ENCODE data around the gene RIOK2. TPM values are rescaled to one million over a fixed set of nuclear protein-coding genes. Genes with fewer than 3 reads are reported as not detected.
"Not testable (repeated sequence)": the region's sequence is repeated elsewhere in the genome, so short reads cannot be mapped to it uniquely, and the experiment has no call there.

The RIOK2 gene
- polyA plus RNA-seq (ENCODE audit: insufficient read length in 12 of 12) = 10 to 100 TPM in 11 of 12 donors, not detected in 1; 15.8 to 44.9 (median 37.3) TPM
- long read RNA-seq, donor 1, partial matches to known transcripts = 5 of 14 reads
- long read RNA-seq, donor 1, other reads (novel, unspliced or antisense) = 0 of 14 reads
- long read RNA-seq, donor 2, transcript RIOK2-201 (10 exons, 3,922 nt) = major isoform, 13 of 17 reads
- long read RNA-seq, donor 2, partial matches to known transcripts = 0 of 17 reads
- long read RNA-seq, donor 2, other reads (novel, unspliced or antisense) = 0 of 17 reads
- long read RNA-seq, donor 3, partial matches to known transcripts = 0 of 7 reads
- long read RNA-seq, donor 3, other reads (novel, unspliced or antisense) = 0 of 7 reads
- long read RNA-seq, donor 4, partial matches to known transcripts = 0 of 3 reads
- long read RNA-seq, donor 4, other reads (novel, unspliced or antisense) = 0 of 3 reads
- long read RNA-seq, donor 5, transcript RIOK2-201 (10 exons, 3,922 nt) = major isoform, 11 of 28 reads
- long read RNA-seq, donor 5, partial matches to known transcripts = 12 of 28 reads
- long read RNA-seq, donor 5, other reads (novel, unspliced or antisense) = 0 of 28 reads
- long read RNA-seq, donor 6, partial matches to known transcripts = 0 of 3 reads
- long read RNA-seq, donor 6, other reads (novel, unspliced or antisense) = 0 of 3 reads
- long read RNA-seq, donor 7, partial matches to known transcripts = 0 of 8 reads
- long read RNA-seq, donor 7, other reads (novel, unspliced or antisense) = 0 of 8 reads
- long read RNA-seq, donor 8, transcript RIOK2-201 (10 exons, 3,922 nt) = major isoform, 11 of 31 reads
- long read RNA-seq, donor 8, partial matches to known transcripts = 16 of 31 reads
- long read RNA-seq, donor 8, other reads (novel, unspliced or antisense) = 0 of 31 reads
- long read RNA-seq, donor 9, partial matches to known transcripts = 0 of 9 reads
- long read RNA-seq, donor 9, other reads (novel, unspliced or antisense) = 0 of 9 reads
- long read RNA-seq, donor 10, transcript RIOK2-201 (10 exons, 3,922 nt) = major isoform, 7 of 10 reads
- long read RNA-seq, donor 10, partial matches to known transcripts = 0 of 10 reads
- long read RNA-seq, donor 10, other reads (novel, unspliced or antisense) = 0 of 10 reads
- long read RNA-seq, donor 11, transcript RIOK2-201 (10 exons, 3,922 nt) = major isoform, 7 of 9 reads
- long read RNA-seq, donor 11, partial matches to known transcripts = 0 of 9 reads
- long read RNA-seq, donor 11, other reads (novel, unspliced or antisense) = 0 of 9 reads

DNA sequence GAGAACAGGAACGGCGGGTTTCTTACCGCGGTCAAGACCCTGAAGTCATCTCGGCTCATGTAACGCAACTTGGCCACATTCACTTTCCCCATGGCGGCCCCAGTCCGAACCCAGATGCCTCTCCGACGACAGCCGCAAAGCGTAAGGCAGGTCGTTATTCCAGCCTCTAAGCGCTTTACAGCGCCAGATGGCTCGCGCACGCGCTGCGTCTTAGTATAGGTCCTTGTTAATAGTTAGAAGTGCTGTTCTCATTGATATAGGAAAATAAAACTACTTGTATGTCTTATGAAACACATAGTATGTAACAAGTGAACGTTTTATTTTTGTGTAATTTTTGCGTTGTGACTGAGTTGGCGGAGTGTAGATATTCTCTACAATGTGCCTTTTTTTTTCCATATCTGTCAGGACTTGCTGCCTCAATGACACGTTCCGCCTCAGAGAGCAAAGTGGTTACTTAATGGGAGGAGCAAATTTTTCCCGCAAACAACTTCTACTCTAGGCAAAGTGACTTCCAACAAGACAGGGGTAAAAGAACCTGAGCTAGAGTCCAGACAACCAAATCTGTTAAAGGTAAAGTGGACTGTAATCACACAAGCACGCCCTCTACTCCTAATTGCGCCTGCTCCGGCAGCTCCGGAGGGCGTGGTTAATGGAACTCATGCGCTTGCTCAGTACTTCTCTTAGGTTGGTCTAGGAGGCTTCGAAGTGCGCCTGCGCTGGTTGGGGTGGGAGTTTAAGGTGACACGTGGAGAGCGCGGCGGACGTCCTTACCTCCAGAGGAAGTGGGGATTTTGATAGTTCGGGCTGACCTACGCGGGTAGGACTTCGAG lies at the start of gene RIOK2:
TSS of gene RIOK2 (minus strand) at position 148 of the 830 bp plus-strand sequence. CDS start at position 92, 56 bp downstream.
- DNase-seq = peak; percentile 96

DNA sequence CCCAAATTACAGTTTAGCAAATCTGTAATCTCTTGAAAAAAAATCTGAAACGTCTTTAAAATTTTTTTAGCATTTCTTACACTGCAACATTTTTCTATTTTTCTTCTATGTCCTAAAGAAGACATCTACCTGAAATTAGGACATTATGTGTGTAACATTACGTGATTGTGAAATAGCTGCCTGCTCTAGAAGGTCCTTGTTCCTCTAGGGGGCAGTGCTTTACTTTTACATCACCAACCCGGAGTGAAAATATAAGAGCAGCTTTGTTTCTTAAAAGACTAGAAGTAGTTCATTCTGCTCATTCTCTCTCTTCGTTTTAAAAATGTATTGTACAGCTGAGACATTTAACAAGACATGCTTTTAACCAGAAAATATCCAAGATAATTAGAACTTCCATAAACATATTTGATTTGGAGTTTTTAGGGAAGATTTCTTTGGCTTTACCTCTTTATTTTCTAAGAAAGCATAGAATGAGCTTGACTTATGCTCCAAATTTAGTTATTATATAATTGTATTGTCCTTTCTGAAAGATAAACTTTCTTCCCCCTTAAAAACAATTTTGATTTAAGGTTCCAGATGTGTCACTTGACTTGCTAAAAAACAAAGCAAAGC lies 48.1 kb upstream of the RIOK2 start:
- peak; percentile 86 for DNase-seq

DNA sequence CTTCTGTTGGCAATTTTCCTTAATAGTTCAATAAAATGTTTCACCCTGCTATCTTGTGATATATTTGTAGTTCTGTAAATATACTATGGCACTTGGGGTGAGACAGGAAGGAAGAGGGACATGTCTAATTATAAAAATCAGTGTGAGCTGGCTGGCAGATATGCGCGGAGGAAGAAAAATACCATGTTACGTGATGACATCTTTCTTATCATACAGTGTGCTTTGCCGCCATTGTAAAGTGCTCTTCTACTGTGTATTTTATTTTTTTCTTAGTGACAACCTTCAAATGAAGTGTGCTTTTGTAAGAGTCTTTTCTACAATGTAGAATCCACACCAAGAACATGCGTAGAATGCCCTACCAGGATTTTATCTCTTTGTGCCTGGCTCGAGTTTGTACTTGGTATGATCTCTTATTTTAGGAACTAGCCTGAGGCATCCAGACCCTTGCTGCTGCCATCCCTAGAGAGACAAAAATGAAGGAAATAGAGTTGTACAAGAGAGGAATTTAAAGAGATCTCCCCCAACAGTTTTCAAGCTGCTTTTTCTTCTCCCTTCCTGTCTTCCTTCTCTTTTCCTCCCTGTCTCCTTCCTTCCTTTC lies 46.7 kb upstream of the RIOK2 start:
- no peak for DNase-seq

DNA sequence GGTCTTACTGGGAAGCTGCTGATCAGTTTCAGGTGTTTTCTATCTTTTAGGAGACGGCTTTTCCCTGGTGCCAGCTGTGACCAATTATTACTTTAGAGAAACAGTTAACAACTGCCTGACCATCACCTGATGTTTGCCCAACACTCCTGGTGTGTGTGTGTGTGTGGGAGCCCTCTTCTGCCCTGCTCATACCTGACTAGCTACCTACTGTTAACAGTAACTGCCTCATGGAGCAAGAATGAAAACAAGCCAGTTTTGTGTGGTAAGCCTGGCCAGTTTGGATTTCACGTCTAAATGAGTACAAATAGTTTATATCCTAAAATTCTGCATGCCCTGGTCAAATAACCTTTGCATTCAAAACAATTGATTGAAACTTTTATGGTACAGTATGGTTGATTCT lies 46.1 kb upstream of the RIOK2 start:
- DNase-seq = no peak

DNA sequence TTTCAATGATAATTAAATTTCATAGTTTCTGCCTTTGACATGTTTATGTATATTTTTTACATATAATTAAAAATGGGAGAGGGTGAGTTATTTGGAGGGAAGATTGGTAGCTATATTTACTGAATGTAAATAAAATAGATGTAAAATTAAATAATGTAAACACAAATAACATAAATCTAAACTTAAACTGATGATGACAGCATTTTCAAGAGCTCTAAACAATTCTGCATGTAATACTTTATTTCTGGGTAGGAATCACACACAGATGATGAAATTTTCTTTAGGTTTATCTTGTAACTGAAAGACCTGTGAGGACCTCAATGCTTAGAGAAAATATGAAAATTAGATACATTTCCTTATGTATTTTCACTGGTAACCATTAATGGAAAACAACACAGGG lies 42.2 kb upstream of the RIOK2 start:
- no peak for DNase-seq

DNA sequence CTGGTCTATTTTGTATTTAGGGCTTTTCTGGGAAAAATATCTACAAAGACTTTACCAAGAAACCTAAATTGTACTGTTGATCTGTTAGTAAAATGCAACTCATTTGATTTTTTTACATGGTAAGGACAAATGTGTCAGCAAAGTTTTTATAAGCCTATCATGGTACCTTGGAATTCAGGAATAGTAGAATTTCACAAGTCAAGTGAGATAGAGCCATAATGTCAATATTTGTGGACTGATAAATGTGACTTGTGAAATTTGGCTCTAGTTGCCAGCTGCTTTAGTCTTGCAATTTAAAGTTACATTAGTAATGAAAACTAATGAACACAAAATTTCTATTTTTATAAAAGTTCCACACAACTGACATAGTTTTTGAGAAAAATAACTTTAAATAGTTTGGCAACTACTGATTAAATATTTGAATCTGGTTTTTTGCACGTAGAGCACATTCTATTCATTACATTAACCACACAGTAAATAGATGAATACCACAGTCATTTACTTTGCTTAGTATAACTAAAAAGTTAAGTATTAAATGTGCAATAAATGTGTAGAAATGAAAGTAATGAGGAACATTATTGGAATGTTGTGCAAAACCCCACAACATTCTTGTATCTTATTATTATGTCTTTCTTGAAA lies 41.2 kb upstream of the RIOK2 start:
- no peak for DNase-seq

DNA sequence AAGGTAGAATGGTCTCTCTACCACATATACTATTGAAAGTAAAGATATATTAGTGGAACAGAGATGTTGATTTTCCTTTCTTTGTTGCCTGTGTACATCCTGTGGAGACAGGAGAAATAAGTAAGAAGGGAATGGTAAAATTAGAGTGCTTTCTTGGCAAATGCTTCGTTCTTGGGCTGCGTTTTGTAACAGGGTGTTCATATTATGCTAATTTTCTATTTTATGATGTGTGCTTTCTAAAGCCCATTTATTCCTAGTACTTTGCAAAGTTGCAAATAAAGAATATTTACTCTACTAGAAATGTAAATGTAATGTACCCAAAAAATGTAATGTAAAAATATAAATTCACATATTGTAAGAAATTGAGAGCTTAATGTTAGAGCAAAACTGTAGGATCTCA lies 40.5 kb upstream of the RIOK2 start:
- DNase-seq = no peak

DNA sequence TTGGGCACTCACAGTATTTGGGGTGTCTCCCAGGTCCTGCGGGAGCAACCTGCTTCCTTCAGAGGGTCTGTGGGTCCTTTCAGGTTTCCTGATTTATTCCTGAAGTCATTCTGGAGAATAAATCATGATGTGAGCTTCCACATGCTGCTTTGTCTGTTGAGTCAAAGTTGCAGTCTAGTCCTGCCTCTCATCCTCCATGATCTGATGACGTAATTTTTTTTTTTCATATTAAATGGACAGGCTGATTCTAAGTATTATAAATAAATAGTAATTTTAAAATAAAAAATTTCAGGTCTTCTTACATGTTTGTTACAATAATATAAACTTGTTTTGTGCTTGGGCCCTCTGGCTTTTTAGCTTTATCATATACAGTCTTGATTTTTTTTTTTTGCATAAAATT lies 26.3 kb upstream of the RIOK2 start:
- DNase-seq = no peak

DNA sequence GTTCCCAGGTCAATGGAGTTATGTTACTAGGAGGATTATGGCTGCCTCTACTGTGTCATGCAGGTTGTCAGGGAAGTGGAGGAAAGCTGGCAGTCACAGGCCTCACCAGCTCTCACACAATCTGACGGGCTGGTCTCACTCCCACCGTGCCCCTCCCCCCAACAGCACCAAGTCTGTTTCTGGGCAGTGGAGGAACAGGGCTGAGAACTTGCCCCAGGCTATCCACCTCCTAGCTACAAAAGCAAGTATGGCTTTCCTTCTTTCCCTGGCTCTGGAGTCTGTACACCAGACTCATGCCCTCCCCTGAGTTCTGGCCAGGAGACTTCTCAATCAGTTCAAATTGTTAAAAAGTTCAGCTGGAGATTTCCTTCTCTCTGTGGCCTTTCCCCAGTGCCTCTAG lies 25.7 kb upstream of the RIOK2 start:
- no peak for DNase-seq

DNA sequence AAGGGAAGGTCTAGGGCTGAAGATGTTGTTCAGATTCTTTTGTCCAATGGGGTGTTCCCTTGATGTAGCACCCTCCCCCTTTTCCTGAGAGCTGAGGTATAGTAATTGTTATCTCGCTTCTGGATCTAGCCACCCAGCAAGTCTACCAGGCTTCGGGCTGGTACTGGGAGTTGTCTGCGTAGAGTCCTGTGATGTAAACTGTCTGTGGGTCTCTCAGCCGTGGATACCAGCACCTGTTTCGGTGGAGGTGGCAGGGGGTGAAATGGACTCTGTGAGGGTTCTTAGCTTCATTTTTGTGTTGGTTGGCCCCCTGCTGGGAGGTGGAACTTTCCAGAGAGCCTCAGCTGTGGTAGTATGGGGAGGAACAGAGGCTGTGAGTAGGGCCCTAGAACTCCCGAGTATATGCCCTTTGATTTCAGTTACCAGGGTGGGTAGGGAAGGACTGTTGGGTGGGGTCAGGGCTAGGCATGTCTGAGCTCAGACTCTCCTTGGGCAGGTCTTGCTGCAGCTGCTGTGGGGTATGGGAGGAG lies 25.2 kb upstream of the RIOK2 start:
- no peak for DNase-seq

DNA sequence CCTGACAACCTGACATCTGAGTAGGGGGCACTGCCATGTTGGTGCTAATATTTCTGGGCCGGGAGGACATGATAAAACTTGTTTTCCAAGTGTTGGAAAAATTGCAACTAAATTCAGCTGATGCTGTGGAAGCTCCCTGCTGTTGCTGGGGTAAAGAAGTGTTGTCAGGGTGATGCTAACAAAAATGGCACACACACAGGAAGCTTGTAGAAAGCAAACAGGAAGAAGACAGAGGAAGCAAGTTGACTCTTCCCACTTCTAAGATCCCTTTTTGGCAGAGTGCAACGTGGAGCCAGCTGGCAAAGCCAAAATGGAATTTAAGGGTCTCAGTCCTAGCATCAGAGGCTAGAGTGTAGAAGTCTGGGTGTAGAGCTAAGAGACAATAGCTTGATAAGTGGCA lies 11.3 kb upstream of the RIOK2 start:
- no peak for DNase-seq

DNA sequence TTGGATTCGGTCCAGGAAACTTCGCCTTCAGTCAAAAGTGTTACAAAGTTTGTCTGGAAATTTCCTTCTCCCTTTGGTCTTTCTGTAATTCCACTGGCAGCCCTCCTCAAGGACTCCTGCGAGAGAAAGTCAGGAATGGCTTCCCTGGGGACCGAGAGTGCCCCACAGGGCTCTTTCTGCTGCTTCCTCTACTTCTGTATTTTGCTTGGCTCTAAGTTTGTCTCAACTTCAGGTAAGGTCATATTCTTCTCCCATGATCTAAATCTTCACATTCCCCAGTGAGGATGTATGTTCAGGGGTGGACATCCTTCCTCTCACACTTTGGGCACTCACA lies 10.3 kb upstream of the RIOK2 start:
- no peak for DNase-seq

DNA sequence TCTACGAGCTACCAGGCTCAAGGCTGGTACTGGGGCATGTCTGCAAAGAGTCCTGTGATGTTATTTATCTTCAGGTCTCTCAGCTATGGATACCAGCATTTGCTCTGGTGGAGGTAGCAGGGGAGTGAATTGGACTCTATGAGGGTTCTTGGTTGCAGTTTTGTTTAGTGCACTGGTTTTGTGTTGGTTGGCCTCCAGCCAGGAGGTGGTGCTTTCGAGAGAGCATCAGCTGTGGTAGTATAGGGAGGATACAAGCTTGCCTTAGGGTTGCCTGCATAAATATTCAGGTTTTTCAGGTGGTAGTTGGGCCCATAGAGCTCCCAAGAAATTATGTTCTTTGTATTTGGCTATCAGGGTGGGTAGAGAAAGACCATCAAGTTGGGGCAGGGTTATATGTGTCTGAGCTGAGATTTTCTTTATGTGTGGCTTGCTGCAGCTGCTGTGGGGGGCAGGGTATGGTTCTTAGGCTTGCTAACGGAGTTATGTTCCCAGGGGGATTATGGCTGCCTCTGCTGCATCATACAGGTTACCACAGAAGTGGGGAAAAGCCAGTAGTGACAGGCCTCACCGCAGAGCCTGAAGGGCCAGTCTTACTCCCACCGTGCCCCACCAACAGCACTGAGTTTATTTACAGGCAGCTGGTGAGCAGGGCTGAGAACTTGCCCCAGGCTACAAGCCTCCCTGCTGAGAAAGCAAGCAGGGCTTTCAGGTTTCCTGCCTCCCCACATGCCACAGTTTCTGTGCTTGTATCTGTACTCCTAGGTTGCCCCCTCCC lies 9.7 kb upstream of the RIOK2 start:
- DNase-seq = no peak

DNA sequence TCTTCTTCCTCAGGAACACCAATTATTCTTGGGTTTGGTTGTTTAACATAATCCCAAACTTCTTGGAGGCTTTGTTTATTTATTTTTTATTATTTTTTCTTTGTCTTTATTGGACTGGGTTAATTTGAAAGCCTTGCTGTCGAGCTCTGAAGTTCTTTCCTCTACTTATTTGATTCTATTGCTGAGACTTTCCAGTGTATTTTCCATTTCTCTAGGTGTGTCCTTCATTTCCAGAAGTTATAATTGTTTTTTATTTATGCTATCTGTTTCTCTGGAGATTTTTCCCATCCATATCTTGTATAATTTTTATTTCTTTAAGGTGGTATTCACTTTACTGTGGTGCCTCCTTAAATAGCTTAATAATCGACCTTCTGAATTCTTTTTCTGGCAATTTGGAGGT lies 8.8 kb upstream of the RIOK2 start:
- DNase-seq = no peak

DNA sequence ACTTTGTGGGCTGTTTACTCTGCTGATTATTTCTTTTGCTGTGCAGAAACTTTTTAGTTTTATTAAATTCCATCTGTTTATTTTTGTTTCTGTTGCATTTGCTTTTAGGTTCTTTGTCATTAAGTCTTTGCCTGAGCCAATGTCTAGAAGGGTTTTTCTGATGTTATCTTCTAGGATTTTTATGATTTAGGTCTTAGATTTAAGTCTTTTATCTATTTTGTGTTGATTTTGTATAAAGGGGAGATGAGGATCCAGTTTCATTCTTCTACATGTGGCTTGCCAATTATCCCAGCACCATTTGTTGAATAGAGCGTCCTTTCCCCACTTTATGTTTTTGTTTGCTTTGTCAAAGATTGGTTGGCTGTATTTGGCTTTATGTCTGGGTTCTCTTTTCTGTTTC lies 6.5 kb upstream of the RIOK2 start:
- DNase-seq = not testable (repeated sequence)

DNA sequence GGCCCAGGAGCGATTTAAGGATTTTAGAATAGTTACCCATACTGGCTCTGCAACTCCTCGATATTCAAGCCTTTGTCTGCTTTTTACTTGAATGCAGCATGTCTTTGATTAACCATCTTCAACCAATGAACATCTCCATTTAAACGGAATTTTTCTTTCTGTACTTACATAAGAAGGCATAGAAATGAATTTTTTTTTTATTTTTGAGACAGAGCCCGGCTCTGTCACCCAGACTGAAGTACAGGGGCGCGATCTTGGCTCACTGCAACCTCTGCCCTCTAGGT lies 825 bp upstream of the RIOK2 start:
- no peak for DNase-seq

DNA sequence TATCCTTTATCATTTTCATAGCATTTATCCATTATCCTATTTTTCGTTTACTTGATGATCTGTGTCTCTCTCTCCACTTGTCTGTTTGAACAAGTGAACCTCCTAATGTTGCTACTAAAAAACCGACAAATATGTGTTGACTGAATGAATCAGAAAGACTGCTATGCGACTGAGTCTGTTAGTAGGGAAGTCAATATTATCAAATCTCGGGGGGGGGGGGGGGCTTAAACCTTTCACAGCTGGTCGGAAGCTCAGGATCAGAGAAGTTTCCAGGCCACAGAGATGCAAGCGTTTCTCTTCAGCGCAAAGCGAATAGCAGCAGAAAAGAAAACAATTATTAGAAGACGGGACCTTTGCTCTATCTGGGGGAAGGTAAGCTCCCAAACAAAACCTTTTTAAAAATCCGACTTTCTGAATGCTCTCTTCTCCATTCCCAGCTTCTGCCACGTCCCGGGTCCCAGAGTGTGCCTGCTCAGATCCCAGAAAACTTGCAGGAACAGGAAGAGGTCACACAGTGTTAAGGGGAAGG lies 412 bp downstream of the RIOK2 start:
- no peak for DNase-seq

DNA sequence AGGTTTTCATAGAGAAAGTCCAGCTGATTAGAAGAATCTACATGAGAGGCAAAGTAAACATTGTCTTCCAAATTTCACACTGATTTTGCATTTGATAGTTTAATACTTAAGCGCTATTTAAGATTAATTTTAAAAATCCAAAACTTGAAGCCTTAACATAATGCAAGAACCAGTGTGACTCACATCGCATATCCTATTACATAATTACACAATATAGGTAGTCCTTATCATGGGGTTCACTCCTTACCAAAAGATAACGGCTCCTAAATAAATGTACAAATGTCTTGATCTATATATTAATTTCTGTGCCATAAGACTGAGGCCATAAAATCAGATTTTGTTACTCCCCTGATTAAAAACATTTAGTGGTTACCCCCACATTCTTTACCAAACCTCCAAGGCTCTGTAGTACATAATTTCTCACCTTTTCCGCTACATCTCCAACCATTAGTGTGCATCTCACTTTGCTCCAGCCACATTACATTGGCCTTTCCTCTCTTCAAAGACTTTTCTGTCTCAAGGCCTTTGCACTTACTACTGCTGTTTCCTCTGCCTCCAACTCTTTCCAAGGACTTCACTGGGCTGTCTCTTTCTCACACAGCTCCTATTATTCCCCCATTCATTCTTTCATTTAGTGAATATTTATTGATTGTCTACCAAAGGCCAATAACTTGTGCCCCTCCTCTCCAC lies 1.0 kb downstream of the RIOK2 start:
- DNase-seq = no peak
